K562 (cell line): ENCODE results near the gene HMCN2. TPM values are rescaled to one million over a fixed set of nuclear protein-coding genes. Genes with fewer than 3 reads are reported as not detected.

ENCODE experiments used
- ATAC-seq: fragments of 200-7000 bp; cut with Tn5 transposase; 3 replicates; pipeline ENCODE4 v1.9.1; 2020; ENCODE audit warnings: moderate library complexity
- BruUV-seq: library from RNA; stranded (reverse); fragments of 400-500 nt; replicated peaks from 2 replicates; lab custom pipeline; 2021; lab: Mats Ljungman, UMichigan
- CTCF ChIA-PET: fragments of 300-600 bp; formaldehyde crosslinking; extraction: SDS; loops from one replicate; lab custom pipeline; 2021; ENCODE audit warnings: low intra/inter-chr PET ratio; lab: Yijun Ruan, JAX
- POLR2A ChIA-PET: fragments of 300-600, 350-650 bp; sonication (Branson Sonifier 250); formaldehyde crosslinking; extraction: SDS; loops from one replicate; lab custom pipeline; 2021; ENCODE audit warnings: antibody characterized with exemption, inconsistent platforms; lab: Yijun Ruan, JAX
- DNase-seq, 4 experiments: peaks; one replicate each; pipeline versions ENCODE4 v3.0.0 to v3.0.0-alpha.2; 2011 to 2018; ENCODE audit warnings: low spot score in 3 of 4, mixed read lengths in 3 of 4; ENCODE audit errors: extremely low read depth in 1 of 4
- FAIRE-seq: peaks from 2 replicates; lab custom pipeline; 2011; peaks lifted over from hg19 to GRCh38; lab: Jason Lieb, UNC
- H2AFZ ChIP-seq: 2 replicates; pipeline ENCODE4 v1.6.0; 2011; ENCODE audit warnings: low read depth, low read length, control low read depth, inconsistent platforms
- H3K27ac ChIP-seq: fragments of 200-600 bp; 3 replicates; pipeline ENCODE4 v1.8.0; 2011; ENCODE audit warnings: low read depth, mild to moderate bottlenecking, control low read depth, inconsistent platforms, low read length, moderate library complexity, mixed read lengths; ENCODE audit errors: extremely low read depth
- H3K27me3 ChIP-seq, 2 experiments: fragments of 300-600 bp in 1 of 2; 2 replicates in 1 of 2; 3 replicates in 1 of 2; pipeline versions ENCODE4 v1.6.0 to v1.8.0; 2011; ENCODE audit warnings: inconsistent platforms in 2 of 2, low read length in 2 of 2, mild to moderate bottlenecking in 1 of 2, mixed read lengths in 1 of 2, moderate library complexity in 1 of 2; ENCODE audit not compliant: control insufficient read depth in 2 of 2, insufficient read depth in 2 of 2
- H3K36me3 ChIP-seq: fragments of 300-600 bp; 3 replicates; pipeline ENCODE4 v1.8.0; 2011; ENCODE audit warnings: mild to moderate bottlenecking, low read length, inconsistent platforms; ENCODE audit not compliant: control insufficient read depth, insufficient read depth
- H3K4me1 ChIP-seq, 2 experiments: fragments of 200-600 bp in 1 of 2; replicated peaks in 1 of 2; 2 replicates in 1 of 2; 3 replicates in 1 of 2; pipeline versions ENCODE4 v1.5.1 to v1.8.0; 2011; ENCODE audit warnings: inconsistent platforms in 2 of 2, low read length in 2 of 2, mild to moderate bottlenecking in 1 of 2, mixed read lengths in 1 of 2, moderate library complexity in 1 of 2; ENCODE audit not compliant: control insufficient read depth in 2 of 2, insufficient read depth in 2 of 2
- H3K4me2 ChIP-seq: 2 replicates; pipeline ENCODE4 v1.6.1; 2011; ENCODE audit warnings: low read length, control low read depth, inconsistent platforms, mixed read lengths; ENCODE audit not compliant: insufficient read depth
- H3K4me3 ChIP-seq: fragments of 200-600 bp; sonication (generic), shearing (Covaris generic); 2 replicates; pipeline ENCODE4 v1.5.1; 2016; ENCODE audit warnings: control low read depth, inconsistent platforms
- H3K79me2 ChIP-seq: fragments of 200-600 bp; 3 replicates; pipeline ENCODE4 v1.8.0; 2011; ENCODE audit warnings: low read length, inconsistent platforms; ENCODE audit not compliant: control insufficient read depth, insufficient read depth
- H3K9ac ChIP-seq, 2 experiments: 2 replicates each; pipeline versions ENCODE4 v1.6.0 to v1.6.1; 2011; ENCODE audit warnings: low read depth in 2 of 2, low read length in 2 of 2, control low read depth in 1 of 2, inconsistent platforms in 1 of 2, mild to moderate bottlenecking in 1 of 2, mixed read lengths in 1 of 2; ENCODE audit not compliant: insufficient read depth in 1 of 2
- H3K9me1 ChIP-seq: one replicate; pipeline ENCODE4 v1.6.0; 2011; ENCODE audit warnings: inconsistent platforms, mild to moderate bottlenecking, low read length, moderate library complexity; ENCODE audit not compliant: control insufficient read depth, insufficient read depth
- H3K9me3 ChIP-seq: replicated peaks from 2 replicates; pipeline ENCODE4 v1.5.1; 2011; ENCODE audit warnings: low read depth, low read length, inconsistent platforms; ENCODE audit not compliant: control insufficient read depth, insufficient read depth
- H4K20me1 ChIP-seq: replicated peaks from 2 replicates; pipeline ENCODE4 v1.6.1; 2011; ENCODE audit warnings: low read length, inconsistent platforms, mixed read lengths; ENCODE audit not compliant: control insufficient read depth, insufficient read depth
- ERF ChIP-seq: fragments of 450-650 bp; formaldehyde crosslinking; IDR thresholded peaks from 2 replicates; pipeline ENCODE4 v1.4.0; 2020; ENCODE audit warnings: mild to moderate bottlenecking, mixed read lengths
- EZH2 ChIP-seq: IDR thresholded peaks from 2 replicates; pipeline ENCODE4 v1.6.1; 2012; ENCODE audit warnings: low read depth, mild to moderate bottlenecking, inconsistent platforms, low read length, borderline replicate concordance
- HDAC1 ChIP-seq, 2 experiments: fragments of 450-650 bp; IDR thresholded peaks; 2 replicates each; pipeline ENCODE4 v1.6.1; 2016 to 2017; ENCODE audit warnings: inconsistent platforms in 1 of 2, mild to moderate bottlenecking in 1 of 2, moderate library complexity in 1 of 2
- ILF3 ChIP-seq: fragments of 450-650 bp; IDR thresholded peaks from 2 replicates; pipeline ENCODE4 v1.6.1; 2018; ENCODE audit warnings: antibody characterized with exemption, mild to moderate bottlenecking, moderate library complexity, borderline replicate concordance
- NUFIP1 ChIP-seq: fragments of 450-650 bp; IDR thresholded peaks from 2 replicates; pipeline ENCODE4 v1.6.1; 2018; ENCODE audit not compliant: partially characterized antibody
- RBM25 ChIP-seq: fragments of 200-400 bp; formaldehyde crosslinking; IDR thresholded peaks from 2 replicates; pipeline ENCODE4 v1.6.1; 2018; ENCODE audit warnings: low read length, low read depth, moderate library complexity; ENCODE audit not compliant: severe bottlenecking
- ZNF165 ChIP-seq: fragments of 250-450 bp; sonication (Bioruptor Pico); IDR thresholded peaks from 2 replicates; pipeline ENCODE4 v1.4.0; 2020; ENCODE audit warnings: borderline replicate concordance
- WGBS: fragments of 100-300 bp; shearing (Covaris generic); methylation state at CpG from one replicate; pipeline ENCODE4 v1.1.6; 2016; ENCODE audit warnings: low coverage, mixed read lengths; ENCODE audit not compliant: insufficient coverage; ENCODE audit errors: missing lambda C conversion rate; 5-methylcytosine and 5-hydroxymethylcytosine counted together
- in situ Hi-C: fragments of 300-500 bp; cut with MboI; formaldehyde crosslinking; loops from 4 replicates; pipeline ENCODE4 v1.15.0; 2018; ENCODE audit warnings: inconsistent platforms, mixed read lengths
- intact Hi-C: fragments of 100-400 bp; cut with micrococcal nuclease; formaldehyde crosslinking; loops from 2 replicates; pipeline ENCODE4 v1.14.2; 2022
- polyA plus RNA-seq, 8 experiments: library from polyadenylated mRNA; depleted of rRNA in 4 of 8; stranded (reverse) in 5 of 8; unstranded in 3 of 8; fragments of >200 nt; fragmentation: Nextera tagmentation in 2 of 8; fragmentation: Illumina TruSeq in 1 of 8; extraction: Ambion mirVana in 2 of 8; extraction: Trizol in 1 of 8; gene quantifications; 2 replicates each; pipeline versions ENCODE4 v1.2.1 to v1.2.3, GENCODE V29; 2011 to 2014; ENCODE audit warnings: inconsistent platforms in 1 of 8, missing spikeins in 1 of 8
- total RNA-seq, 7 experiments: library from RNA; depleted of rRNA in 6 of 7; stranded (reverse); fragments of >200 nt in 6 of 7; fragmentation: Illumina TruSeq in 2 of 7; extraction: Trizol in 2 of 7; gene quantifications; 2 replicates each; pipeline versions ENCODE4 v1.2.1 to v1.2.3, GENCODE V29; 2011 to 2021; ENCODE audit warnings: low replicate concordance in 1 of 7
- TF ChIP-seq, protein P1 (sequence below): fragments of 450-650 bp; IDR thresholded peaks from 2 replicates; pipeline ENCODE4 v1.6.1; 2016; ENCODE audit warnings: low read depth
- TF ChIP-seq, protein P2 (sequence below): fragments of 450-650 bp; IDR thresholded peaks from 2 replicates; pipeline ENCODE4 v1.6.1; 2016; ENCODE audit warnings: missing biosample characterization, missing genetic modification characterization

The HMCN2 gene
- total and polyA plus RNA-seq, 9 of the 15 experiments (the other 6 are each of a cell fraction or from before 2014, with no cell fraction given), result 0.01 TPM; not detected in 8

DNA sequence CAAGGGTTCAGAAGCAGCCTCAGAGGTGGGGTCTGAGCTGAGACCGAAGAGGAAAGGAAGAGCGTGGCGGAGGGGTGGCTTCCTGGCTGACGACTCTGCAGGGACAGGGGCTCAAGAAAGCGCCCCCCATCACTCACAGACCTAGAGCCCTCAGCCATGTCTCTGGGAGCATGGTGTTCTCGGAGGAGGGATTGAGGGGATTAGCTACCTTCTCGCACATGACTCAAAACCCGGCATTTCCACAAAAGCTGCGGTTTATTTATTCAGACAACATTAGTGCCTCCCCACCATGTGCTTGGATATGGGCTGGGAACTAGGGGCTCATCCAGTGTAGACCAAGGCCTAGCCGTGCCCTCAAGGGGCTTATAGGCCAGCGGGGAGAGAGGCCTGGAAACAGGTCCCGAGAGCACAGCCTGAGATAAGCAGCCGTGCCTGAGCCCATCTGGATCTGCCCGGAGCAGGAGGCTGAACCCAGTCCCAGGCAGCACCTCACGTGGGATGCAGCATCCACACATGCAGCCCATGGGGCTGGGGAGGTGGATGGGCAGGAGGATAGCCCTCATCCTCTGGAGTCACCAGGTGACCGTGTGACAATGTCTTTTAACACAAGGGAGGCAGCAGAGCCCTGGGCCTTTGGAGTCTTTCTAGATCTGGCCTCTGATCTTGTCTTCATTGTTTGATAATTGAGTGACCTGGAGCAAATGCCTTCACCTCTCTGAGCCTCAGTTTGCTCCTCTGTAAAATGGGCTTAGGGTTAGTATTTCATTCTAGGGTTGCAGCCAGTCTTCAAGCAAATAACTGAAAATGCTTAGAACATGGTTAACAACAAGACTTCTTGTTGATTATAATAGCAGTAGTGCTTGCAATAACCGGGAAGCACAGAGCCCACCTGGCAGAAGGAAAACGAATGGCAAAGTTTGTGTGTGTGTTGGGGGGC is 878 bp upstream of the HMCN2 start:
- in situ Hi-C loops, result no loop called here
- intact Hi-C loops, result no loop called here
- BruUV-seq, result no TSS peak
- no peak overlapping the region for H3K27ac ChIP-seq
- no peaks in the 10 kb centered on the region for H3K9me1 ChIP-seq
- no peak overlapping the region for H3K4me3 ChIP-seq
- FAIRE-seq, result no peak
- no peaks in the 10 kb centered on the region for H3K36me3 ChIP-seq
- peaks cover 69 to 80% of the 10 kb centered on the region in 2 experiments; a peak in 4 of 5 replicates for H3K27me3 ChIP-seq
- H3K79me2 ChIP-seq, result no peaks in the 10 kb centered on the region
- DNase-seq, result no peak
- POLR2A ChIA-PET, result interaction anchor here (0.6 to 1.0 kb wide), 2 partner anchors 12 to 261 kb away, joined by 3 read pairs; no protein-coding TSS in a partner anchor
- no peaks in the 10 kb centered on the region for H3K9me3 ChIP-seq
- 5% methylated on average over 16 of the region's 18 CpGs for WGBS
- no peak for ATAC-seq
- peaks cover 0 to 15% of the 10 kb centered on the region in 2 experiments; a peak in 2 of 5 replicates for H3K4me1 ChIP-seq
- no peak overlapping the region for H2AFZ ChIP-seq
- H3K9ac ChIP-seq, result no peak overlapping the region
- no peak overlapping the region for H3K4me2 ChIP-seq
- CTCF ChIA-PET, result no interaction called here
- peaks cover 2% of the 10 kb centered on the region for H4K20me1 ChIP-seq
- TF ChIP-seq ILF3 (no peak), RBM25 (peak; percentile 70), ZNF165 (no peak), HDAC1 (IDR thresholded peaks at IDR 0.05) (no peak), ERF (CRISPR knock-in tag) (no peak), NUFIP1 (no peak), EZH2 (peak; percentile 46; the same call in 1 of the 2 replicates)
- TF ChIP-seq, protein P1, sequence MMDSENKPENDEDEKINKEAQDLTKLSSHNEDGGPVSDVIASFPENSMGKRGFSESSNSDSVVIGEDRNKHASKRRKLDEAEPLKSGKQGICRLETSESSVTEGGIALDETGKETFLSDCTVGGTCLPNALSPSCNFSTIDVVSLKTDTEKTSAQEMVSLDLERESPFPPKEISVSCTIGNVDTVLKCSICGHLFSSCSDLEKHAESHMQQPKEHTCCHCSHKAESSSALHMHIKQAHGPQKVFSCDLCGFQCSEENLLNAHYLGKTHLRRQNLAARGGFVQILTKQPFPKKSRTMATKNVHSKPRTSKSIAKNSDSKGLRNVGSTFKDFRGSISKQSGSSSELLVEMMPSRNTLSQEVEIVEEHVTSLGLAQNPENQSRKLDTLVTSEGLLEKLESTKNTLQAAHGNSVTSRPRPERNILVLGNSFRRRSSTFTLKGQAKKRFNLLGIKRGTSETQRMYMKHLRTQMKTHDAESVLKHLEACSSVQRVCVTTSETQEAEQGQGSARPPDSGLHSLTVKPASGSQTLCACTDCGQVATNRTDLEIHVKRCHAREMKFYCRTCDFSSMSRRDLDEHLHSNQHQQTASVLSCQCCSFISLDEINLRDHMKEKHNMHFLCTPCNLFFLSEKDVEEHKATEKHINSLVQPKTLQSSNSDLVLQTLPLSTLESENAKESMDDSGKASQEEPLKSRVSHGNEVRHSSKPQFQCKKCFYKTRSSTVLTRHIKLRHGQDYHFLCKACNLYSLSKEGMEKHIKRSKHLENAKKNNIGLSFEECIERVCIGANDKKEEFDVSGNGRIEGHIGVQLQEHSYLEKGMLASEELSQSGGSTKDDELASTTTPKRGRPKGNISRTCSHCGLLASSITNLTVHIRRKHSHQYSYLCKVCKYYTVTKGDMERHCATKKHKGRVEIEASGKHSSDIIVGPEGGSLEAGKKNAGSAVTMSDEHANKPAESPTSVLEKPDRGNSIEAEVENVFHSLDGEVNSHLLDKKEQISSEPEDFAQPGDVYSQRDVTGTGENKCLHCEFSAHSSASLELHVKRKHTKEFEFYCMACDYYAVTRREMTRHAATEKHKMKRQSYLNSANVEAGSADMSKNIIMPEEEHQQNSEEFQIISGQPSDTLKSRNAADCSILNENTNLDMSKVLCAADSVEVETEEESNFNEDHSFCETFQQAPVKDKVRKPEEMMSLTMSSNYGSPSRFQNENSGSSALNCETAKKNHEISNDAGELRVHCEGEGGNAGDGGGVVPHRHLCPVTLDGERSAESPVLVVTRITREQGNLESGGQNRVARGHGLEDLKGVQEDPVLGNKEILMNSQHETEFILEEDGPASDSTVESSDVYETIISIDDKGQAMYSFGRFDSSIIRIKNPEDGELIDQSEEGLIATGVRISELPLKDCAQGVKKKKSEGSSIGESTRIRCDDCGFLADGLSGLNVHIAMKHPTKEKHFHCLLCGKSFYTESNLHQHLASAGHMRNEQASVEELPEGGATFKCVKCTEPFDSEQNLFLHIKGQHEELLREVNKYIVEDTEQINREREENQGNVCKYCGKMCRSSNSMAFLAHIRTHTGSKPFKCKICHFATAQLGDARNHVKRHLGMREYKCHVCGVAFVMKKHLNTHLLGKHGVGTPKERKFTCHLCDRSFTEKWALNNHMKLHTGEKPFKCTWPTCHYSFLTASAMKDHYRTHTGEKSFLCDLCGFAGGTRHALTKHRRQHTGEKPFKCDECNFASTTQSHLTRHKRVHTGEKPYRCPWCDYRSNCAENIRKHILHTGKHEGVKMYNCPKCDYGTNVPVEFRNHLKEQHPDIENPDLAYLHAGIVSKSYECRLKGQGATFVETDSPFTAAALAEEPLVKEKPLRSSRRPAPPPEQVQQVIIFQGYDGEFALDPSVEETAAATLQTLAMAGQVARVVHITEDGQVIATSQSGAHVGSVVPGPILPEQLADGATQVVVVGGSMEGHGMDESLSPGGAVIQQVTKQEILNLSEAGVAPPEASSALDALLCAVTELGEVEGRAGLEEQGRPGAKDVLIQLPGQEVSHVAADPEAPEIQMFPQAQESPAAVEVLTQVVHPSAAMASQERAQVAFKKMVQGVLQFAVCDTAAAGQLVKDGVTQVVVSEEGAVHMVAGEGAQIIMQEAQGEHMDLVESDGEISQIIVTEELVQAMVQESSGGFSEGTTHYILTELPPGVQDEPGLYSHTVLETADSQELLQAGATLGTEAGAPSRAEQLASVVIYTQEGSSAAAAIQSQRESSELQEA, result no peak
- TF ChIP-seq, protein P2, sequence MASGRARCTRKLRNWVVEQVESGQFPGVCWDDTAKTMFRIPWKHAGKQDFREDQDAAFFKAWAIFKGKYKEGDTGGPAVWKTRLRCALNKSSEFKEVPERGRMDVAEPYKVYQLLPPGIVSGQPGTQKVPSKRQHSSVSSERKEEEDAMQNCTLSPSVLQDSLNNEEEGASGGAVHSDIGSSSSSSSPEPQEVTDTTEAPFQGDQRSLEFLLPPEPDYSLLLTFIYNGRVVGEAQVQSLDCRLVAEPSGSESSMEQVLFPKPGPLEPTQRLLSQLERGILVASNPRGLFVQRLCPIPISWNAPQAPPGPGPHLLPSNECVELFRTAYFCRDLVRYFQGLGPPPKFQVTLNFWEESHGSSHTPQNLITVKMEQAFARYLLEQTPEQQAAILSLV, result no peak
